Endothelial cell of umbilical vein (primary cell): Measurements from ENCODE around the gene NAA11. TPM values are rescaled to one million over a fixed set of nuclear protein-coding genes. Genes with fewer than 3 reads are reported as not detected.

Experiments
- BruUV-seq: library from RNA; stranded (reverse); fragments of 400-500 nt; replicated peaks from 2 replicates; lab custom pipeline; 2021; lab: Mats Ljungman, UMichigan
- CTCF ChIA-PET: fragments of 300-600, 350-600 bp; sonication (Branson Sonifier 250); formaldehyde crosslinking; loops from one replicate; lab custom pipeline; 2021; ENCODE audit warnings: antibody characterized with exemption, inconsistent platforms; lab: Charles Lee
- POLR2A ChIA-PET: fragments of 300-600, 350-600 bp; sonication (Branson Sonifier 250); formaldehyde crosslinking; loops from one replicate; lab custom pipeline; 2021; ENCODE audit warnings: antibody characterized with exemption, inconsistent platforms; lab: Charles Lee
- DNase-seq: peaks from one replicate; pipeline ENCODE4 v3.0.0-alpha.2; 2011; ENCODE audit warnings: low read depth, low spot score
- FAIRE-seq: peaks from 2 replicates; lab custom pipeline; 2011; peaks lifted over from hg19 to GRCh38; lab: Jason Lieb, UNC
- H2AFZ ChIP-seq: 2 replicates; pipeline ENCODE4 v1.6.0; 2012; ENCODE audit warnings: low read depth, low read length, control low read depth, inconsistent platforms
- H3K27ac ChIP-seq: 2 replicates; pipeline ENCODE4 v1.5.1; 2011; ENCODE audit warnings: low read depth, mild to moderate bottlenecking, control low read depth, low read length, moderate library complexity; ENCODE audit not compliant: insufficient read depth
- H3K27me3 ChIP-seq, 2 experiments: 2 replicates each; pipeline versions ENCODE4 v1.6.0 to v1.6.1; 2011; ENCODE audit warnings: low read length in 2 of 2, mixed read lengths in 1 of 2; ENCODE audit not compliant: control insufficient read depth in 2 of 2, insufficient read depth in 2 of 2
- H3K36me3 ChIP-seq, 2 experiments: 2 replicates in 1 of 2; 3 replicates in 1 of 2; pipeline ENCODE4 v1.5.1; 2011; ENCODE audit warnings: low read length in 2 of 2, mild to moderate bottlenecking in 1 of 2, moderate library complexity in 1 of 2; ENCODE audit not compliant: control insufficient read depth in 2 of 2, insufficient read depth in 2 of 2; ENCODE audit errors: extremely low read depth in 1 of 2
- H3K4me1 ChIP-seq: 3 replicates; pipeline ENCODE4 v1.5.1; 2011; ENCODE audit warnings: mild to moderate bottlenecking, low read length; ENCODE audit not compliant: control insufficient read depth, insufficient read depth; ENCODE audit errors: extremely low read depth
- H3K4me2 ChIP-seq: 2 replicates; pipeline ENCODE4 v1.6.1; 2011; ENCODE audit warnings: low read length, control low read depth, mixed read lengths; ENCODE audit not compliant: insufficient read depth
- H3K4me3 ChIP-seq, 3 experiments: fragments of 200-600 bp in 1 of 3; sonication (generic), shearing (Covaris generic) in 1 of 3; replicated peaks in 1 of 3; 2 replicates each; pipeline ENCODE4 v1.5.1; 2011 to 2016; ENCODE audit warnings: control low read depth in 3 of 3, low read length in 3 of 3, mild to moderate bottlenecking in 2 of 3, inconsistent platforms in 1 of 3, low read depth in 1 of 3, moderate library complexity in 1 of 3; ENCODE audit not compliant: insufficient read depth in 1 of 3
- H3K79me2 ChIP-seq: 2 replicates; pipeline ENCODE4 v1.6.0; 2012; ENCODE audit warnings: low read length, inconsistent platforms; ENCODE audit not compliant: control insufficient read depth, insufficient read depth
- H3K9ac ChIP-seq: replicated peaks from 2 replicates; pipeline ENCODE3; 2011; ENCODE audit warnings: low read length, control low read depth; ENCODE audit not compliant: insufficient read depth; ENCODE audit errors: extremely low read depth
- H3K9me1 ChIP-seq: replicated peaks from 3 replicates; pipeline ENCODE4 v1.6.0; 2011; ENCODE audit warnings: mild to moderate bottlenecking, low read length; ENCODE audit not compliant: control insufficient read depth, insufficient read depth; ENCODE audit errors: extremely low read depth
- H3K9me3 ChIP-seq: replicated peaks from 2 replicates; pipeline ENCODE4 v1.5.1; 2012; ENCODE audit warnings: low read length, inconsistent platforms; ENCODE audit not compliant: control insufficient read depth, insufficient read depth
- H4K20me1 ChIP-seq: replicated peaks from 2 replicates; pipeline ENCODE3; 2011; ENCODE audit warnings: mild to moderate bottlenecking, low read length; ENCODE audit not compliant: control insufficient read depth, insufficient read depth; ENCODE audit errors: extremely low read depth
- CTCF ChIP-seq, 2 donors: IDR thresholded peaks; 1 replicate in 1 of 2; 2 replicates in 1 of 2; pipeline ENCODE4 v1.5.1; 2011; ENCODE audit warnings: low read length in 2 of 2, mild to moderate bottlenecking in 2 of 2, moderate library complexity in 2 of 2, control low read depth in 1 of 2, inconsistent platforms in 1 of 2, low read depth in 1 of 2; ENCODE audit not compliant: insufficient read depth in 1 of 2; ENCODE audit errors: extremely low read depth in 1 of 2
- EZH2 ChIP-seq: IDR thresholded peaks from 2 replicates; pipeline ENCODE4 v1.6.1; 2012; ENCODE audit warnings: borderline replicate concordance, low read depth, mild to moderate bottlenecking, moderate library complexity, low read length, inconsistent platforms; ENCODE audit not compliant: severe bottlenecking
- FOS ChIP-seq: IDR thresholded peaks from 2 replicates; pipeline ENCODE4 v1.6.1; 2011; ENCODE audit warnings: mild to moderate bottlenecking, low read length, moderate library complexity, borderline replicate concordance; ENCODE audit not compliant: insufficient read depth
- GATA2 ChIP-seq: IDR thresholded peaks from 2 replicates; pipeline ENCODE4 v1.7.0; 2011; ENCODE audit warnings: low read depth, mild to moderate bottlenecking, moderate library complexity, mixed read lengths, low read length; ENCODE audit not compliant: insufficient read length, insufficient read depth
- JUN ChIP-seq: IDR thresholded peaks from 2 replicates; pipeline ENCODE4 v1.6.1; 2011; ENCODE audit warnings: borderline replicate concordance, low read depth; ENCODE audit not compliant: insufficient read length, insufficient read depth
- MAX ChIP-seq: IDR thresholded peaks from 2 replicates; pipeline ENCODE4 v1.6.1; 2011; ENCODE audit not compliant: insufficient read depth, insufficient read length
- MYC ChIP-seq: IDR thresholded peaks from one replicate; pipeline ENCODE4 v1.6.1; 2011; ENCODE audit warnings: mild to moderate bottlenecking, low read depth, low read length
- POLR2A ChIP-seq: IDR thresholded peaks from 2 replicates; pipeline ENCODE4 v1.6.1; 2012; ENCODE audit warnings: low read depth, mild to moderate bottlenecking, control low read depth, low read length
- POLR2AphosphoS5 ChIP-seq: IDR thresholded peaks from 2 replicates; pipeline ENCODE4 v1.6.1; 2012; ENCODE audit warnings: low read depth, mild to moderate bottlenecking, control low read depth, low read length, moderate library complexity; ENCODE audit not compliant: insufficient read depth
- dilution Hi-C: fragments of 300-500 bp; cut with MboI; formaldehyde crosslinking; loops from one replicate; pipeline ENCODE4 v1.15.0; 2019; ENCODE audit warnings: low sequenced_read_pairs; ENCODE audit not compliant: extremely low pct_ligation_motif_present
- intact Hi-C: fragments of 100-400 bp; cut with micrococcal nuclease; formaldehyde crosslinking; loops from one replicate; pipeline ENCODE4 v1.10.0; 2022
- polyA plus RNA-seq, 4 experiments: library from polyadenylated mRNA; depleted of rRNA in 3 of 4; stranded (reverse) in 3 of 4; unstranded in 1 of 4; fragments of >200 nt; gene quantifications; 2 replicates each; pipeline versions ENCODE4 v1.2.1 to v1.2.3, GENCODE V29; 2011 to 2012; ENCODE audit warnings: missing spikeins in 1 of 4
- total RNA-seq: library from RNA; stranded (reverse); gene quantifications from 2 replicates; pipeline ENCODE4 v1.2.3, GENCODE V29; 2021

Gene NAA11
- total and polyA plus RNA-seq, 2 donors (not counting 3 experiments of a cell fraction or from before 2014, with no cell fraction given) = not detected

GRCh38 chr4:79364061-79364460 is 38.2 kb upstream of the NAA11 start:
- no peaks in the 10 kb centered on the region for H3K36me3 ChIP-seq
- no peaks in the 10 kb centered on the region for H3K4me1 ChIP-seq
- no peaks in the 10 kb centered on the region for H3K9me1 ChIP-seq
- no peak overlapping the region for H3K27ac ChIP-seq
- no peak overlapping the region for H3K4me3 ChIP-seq
- H3K4me2 ChIP-seq = no peak overlapping the region
- CTCF ChIA-PET = no interaction called here
- POLR2A ChIA-PET = no interaction called here
- no peaks in the 10 kb centered on the region for H4K20me1 ChIP-seq
- no peak for DNase-seq
- no TSS peak for BruUV-seq
- H3K9ac ChIP-seq = no peak overlapping the region
- H3K27me3 ChIP-seq = no peaks in the 10 kb centered on the region
- H2AFZ ChIP-seq = no peak overlapping the region
- TF ChIP-seq CTCF (IDR thresholded peaks at IDR 0.05; ENCODE audit: extremely low read depth in 1 of 2, insufficient read depth in 1 of 2, low read depth in 1 of 2, low read length in 2 of 2) = no peak
- no peak for TF ChIP-seq EZH2
- no peak for TF ChIP-seq MYC
- no peak for TF ChIP-seq FOS
- no peak for TF ChIP-seq MAX
- no peak for TF ChIP-seq POLR2A
- TF ChIP-seq POLR2AphosphoS5 = no peak
- no peak for TF ChIP-seq JUN
- TF ChIP-seq GATA2 = no peak
- intact Hi-C loops (no loop called here), dilution Hi-C loops (no loop called here)
- no peaks in the 10 kb centered on the region for H3K79me2 ChIP-seq
- H3K9me3 ChIP-seq = no peaks in the 10 kb centered on the region
- no peak for FAIRE-seq
